K562 (cell line): ENCODE measurements around the gene FANCF. TPM values are rescaled to one million over a fixed set of nuclear protein-coding genes. Genes with fewer than 3 reads are reported as not detected.

Experiments used
- CHD7 ChIP-seq: fragments of 200-600 bp; sonication (generic); IDR thresholded peaks from one replicate; pipeline ENCODE4 v1.6.1; 2012; ENCODE audit warnings: mild to moderate bottlenecking, low read depth, low read length, inconsistent platforms
- HNRNPLL ChIP-seq: fragments of 200-400 bp; formaldehyde crosslinking; IDR thresholded peaks from 2 replicates; pipeline ENCODE4 v1.6.1; 2017; ENCODE audit warnings: low read length, low read depth, mild to moderate bottlenecking; ENCODE audit not compliant: poor library complexity, severe bottlenecking
- KAT7 ChIP-seq: sonication (generic); formaldehyde crosslinking; IDR thresholded peaks from 2 replicates; pipeline ENCODE4 v1.8.0; 2022; ENCODE audit warnings: missing genetic modification reagents, mild to moderate bottlenecking, borderline replicate concordance
- MBD1 ChIP-seq: fragments of 250-450 bp; sonication (Bioruptor Pico); IDR thresholded peaks from 2 replicates; pipeline ENCODE4 v1.8.0; 2022; ENCODE audit warnings: inconsistent platforms
- NKRF ChIP-seq: fragments of 450-650 bp; IDR thresholded peaks from 2 replicates; pipeline ENCODE4 v1.6.1; 2016; ENCODE audit warnings: borderline replicate concordance
- PHB ChIP-seq: fragments of 250-450 bp; sonication (Bioruptor Pico); IDR thresholded peaks from 2 replicates; pipeline ENCODE4 v1.5.0; 2021
- PHB2 ChIP-seq: fragments of 450-650 bp; IDR thresholded peaks from 2 replicates; pipeline ENCODE4 v1.6.1; 2017; ENCODE audit warnings: low read depth
- PRMT5 ChIP-seq: sonication (generic); formaldehyde crosslinking; IDR thresholded peaks from 2 replicates; pipeline ENCODE4 v1.5.0; 2020; ENCODE audit warnings: missing genetic modification reagents
- TARDBP ChIP-seq: fragments of 450-650 bp; IDR thresholded peaks from 2 replicates; pipeline ENCODE4 v1.6.1; 2016
- TCF7 ChIP-seq: sonication (generic); IDR thresholded peaks from 2 replicates; pipeline ENCODE4 v1.6.1; 2016; ENCODE audit warnings: antibody characterized with exemption, borderline replicate concordance
- ZNF76 ChIP-seq: fragments of 250-450 bp; sonication (Bioruptor Pico); IDR thresholded peaks from 2 replicates; pipeline ENCODE4 v1.4.0; 2020; ENCODE audit warnings: mild to moderate bottlenecking, moderate library complexity, borderline replicate concordance
- ZNF778 ChIP-seq: fragments of 450-650 bp; formaldehyde crosslinking; IDR thresholded peaks from 2 replicates; pipeline ENCODE4 v1.4.0; 2020; ENCODE audit warnings: mild to moderate bottlenecking, moderate library complexity
- ZNF785 ChIP-seq: fragments of 250-450 bp; sonication (Bioruptor Pico); IDR thresholded peaks from 2 replicates; pipeline ENCODE4 v1.4.0; 2020; ENCODE audit warnings: mild to moderate bottlenecking
- polyA plus RNA-seq, 8 experiments: library from polyadenylated mRNA; depleted of rRNA in 4 of 8; stranded (reverse) in 5 of 8; unstranded in 3 of 8; fragments of >200 nt; fragmentation: Nextera tagmentation in 2 of 8; fragmentation: Illumina TruSeq in 1 of 8; extraction: Ambion mirVana in 2 of 8; extraction: Trizol in 1 of 8; gene quantifications; 2 replicates each; pipeline versions ENCODE4 v1.2.1 to v1.2.3, GENCODE V29; 2011 to 2014; ENCODE audit warnings: inconsistent platforms in 1 of 8, missing spikeins in 1 of 8
- total RNA-seq, 7 experiments: library from RNA; depleted of rRNA in 6 of 7; stranded (reverse); fragments of >200 nt in 6 of 7; fragmentation: Illumina TruSeq in 2 of 7; extraction: Trizol in 2 of 7; gene quantifications; 2 replicates each; pipeline versions ENCODE4 v1.2.1 to v1.2.3, GENCODE V29; 2011 to 2021; ENCODE audit warnings: low replicate concordance in 1 of 7

FANCF gene
- total and polyA plus RNA-seq, 9 of the 15 experiments (the other 6 are each of a cell fraction or from before 2014, with no cell fraction given), result 0.99 to 10.3 (median 7.5) TPM

GRCh38 chr11:22625448-22626287 lies at the start of gene FANCF (continued):
- TF ChIP-seq CHD7 (no peak), KAT7 (CRISPR knock-in tag) (peak; percentile 17; the same call in 1 of the 2 replicates), TCF7 (no peak), NKRF (peak; percentile 96), ZNF778 (CRISPR knock-in tag) (no peak), TARDBP (no peak), PHB (no peak), PHB2 (no peak), ZNF785 (CRISPR knock-in tag) (no peak), PRMT5 (CRISPR knock-in tag) (no peak), HNRNPLL (no peak), MBD1 (CRISPR knock-in tag) (no peak), ZNF76 (CRISPR knock-in tag) (no peak)
